Ovary (tissue), 9 donors: Measurements from ENCODE around the gene KAT5. TPM values are rescaled to one million over a fixed set of nuclear protein-coding genes. Genes with fewer than 3 reads are reported as not detected.
A peak's percentile ranks its signal among the peaks of the same experiment; 100 is the strongest.

Experiments used
- DNase-seq, 5 donors: peaks; one replicate each; pipeline ENCODE4 v3.0.0-alpha.2; 2019 to 2020
- H3K27ac ChIP-seq, 2 donors: fragments of 200-600 bp; one replicate each; pipeline versions ENCODE4 v1.5.1 to v1.8.0; 2019 to 2022
- H3K27me3 ChIP-seq: fragments of 200-600 bp; one replicate; pipeline ENCODE4 v1.8.0; 2022
- H3K36me3 ChIP-seq: fragments of 200-600 bp; sonication (generic); one replicate; pipeline ENCODE4 v1.5.1; 2019
- H3K4me1 ChIP-seq: one replicate; pipeline ENCODE4 v1.8.1; 2013; ENCODE audit warnings: mild to moderate bottlenecking, moderate library complexity; ENCODE audit not compliant: insufficient read depth
- H3K4me3 ChIP-seq: fragments of 200-600 bp; sonication (generic); one replicate; pipeline ENCODE4 v1.5.1; 2017
- H3K9me3 ChIP-seq, 2 donors: fragments of 200-600 bp in 1 of 2; sonication (generic) in 1 of 2; one replicate each; pipeline versions ENCODE4 v1.5.1 to v1.8.1; 2013 to 2019; ENCODE audit warnings: mild to moderate bottlenecking in 1 of 2, moderate library complexity in 1 of 2
- EP300 ChIP-seq: sonication (generic); formaldehyde crosslinking; IDR thresholded peaks from one replicate; pipeline ENCODE4 v1.6.1; 2017; ENCODE audit warnings: antibody characterized with exemption
- POLR2A ChIP-seq: fragments of 450-650 bp; IDR thresholded peaks from one replicate; pipeline ENCODE4 v1.6.1; 2017; ENCODE audit warnings: antibody characterized with exemption, mild to moderate bottlenecking, moderate library complexity
- WGBS, 3 donors: extraction: QIAGEN DNeasy Blood & Tissue Kit in 1 of 3; methylation state at CpG; one replicate each; pipeline versions ENCODE4 v1.1.5 to v1.1.7; 2013 to 2017; 5-methylcytosine and 5-hydroxymethylcytosine counted together
- intact Hi-C, 4 donors: fragments of 100-400 bp; cut with DNase I; formaldehyde crosslinking; loops; one replicate each; pipeline versions ENCODE4 v1.11.0 to v1.15.1; 2022 to 2023
- polyA plus RNA-seq, 2 donors: library from polyadenylated mRNA; stranded (reverse); fragments of 200-250 nt in 1 of 2; fragments of 350-450 nt in 1 of 2; fragmentation: Illumina TruSeq in 1 of 2; extraction: RNeasy Lipid Tissue Mini Kit (QIAGEN cat#74804) in 1 of 2; gene quantifications; one replicate each; pipeline ENCODE4 v1.2.3, GENCODE V29; 2013 to 2014
- total RNA-seq, 7 donors: library from RNA; depleted of rRNA in 2 of 7; stranded (reverse); fragments of >200 nt in 2 of 7; fragmentation: NEBNext Ultra II Directional in 3 of 7; extraction: Animal tissue kit (Norgen Biotek cat#: 25700) in 3 of 7; gene quantifications; one replicate each; pipeline versions ENCODE4 v1.1.0 to v1.2.4, GENCODE V29; 2016 to 2023
- TF ChIP-seq, protein P1 (sequence below), 3 donors: fragments of 450-650 bp in 2 of 3; fragments of 200-600 bp in 1 of 3; IDR thresholded peaks; one replicate each; pipeline versions ENCODE4 v1.5.1 to v1.8.0; 2016 to 2022; ENCODE audit warnings: antibody characterized with exemption in 3 of 3, mild to moderate bottlenecking in 1 of 3
- donor health status: DM: no; HTN: no; CAD: no; lungs with moderate emphysema.
- donor health status: DM: no; HTN: no; CAD: no.
- donor health status: Bipolar disorder and iron deficiency.
- donor health status: DM: yes; HTN: yes; CAD: no.
- donor health status: DM: no; HTN: no; CAD: no.
- donor health status: DM: yes; HTN: yes; CAD: no.

KAT5 gene
- total and polyA plus RNA-seq, 9 donors, result 56.1 to 110 (median 67.0) TPM

DNA sequence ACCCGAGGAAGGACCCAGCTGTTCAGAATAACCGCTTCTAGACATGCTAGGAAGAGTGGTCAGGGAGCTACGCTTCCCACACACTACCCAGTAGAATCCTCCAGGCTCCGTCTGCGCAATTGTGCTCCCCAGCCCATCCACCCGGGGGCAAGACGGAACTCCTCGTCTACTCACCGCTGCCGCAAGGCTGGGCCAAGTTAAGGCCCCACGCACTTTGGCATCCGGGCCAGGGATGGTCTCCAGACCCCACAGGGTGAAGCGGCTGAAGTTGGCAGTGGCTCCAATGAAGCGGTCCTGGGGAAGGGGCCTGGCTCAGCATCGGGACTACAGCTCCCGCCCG, 7.8 kb downstream of the KAT5 start:
- TF ChIP-seq EP300, result no peak
- TF ChIP-seq POLR2A, result no peak
- TF ChIP-seq, protein P1, sequence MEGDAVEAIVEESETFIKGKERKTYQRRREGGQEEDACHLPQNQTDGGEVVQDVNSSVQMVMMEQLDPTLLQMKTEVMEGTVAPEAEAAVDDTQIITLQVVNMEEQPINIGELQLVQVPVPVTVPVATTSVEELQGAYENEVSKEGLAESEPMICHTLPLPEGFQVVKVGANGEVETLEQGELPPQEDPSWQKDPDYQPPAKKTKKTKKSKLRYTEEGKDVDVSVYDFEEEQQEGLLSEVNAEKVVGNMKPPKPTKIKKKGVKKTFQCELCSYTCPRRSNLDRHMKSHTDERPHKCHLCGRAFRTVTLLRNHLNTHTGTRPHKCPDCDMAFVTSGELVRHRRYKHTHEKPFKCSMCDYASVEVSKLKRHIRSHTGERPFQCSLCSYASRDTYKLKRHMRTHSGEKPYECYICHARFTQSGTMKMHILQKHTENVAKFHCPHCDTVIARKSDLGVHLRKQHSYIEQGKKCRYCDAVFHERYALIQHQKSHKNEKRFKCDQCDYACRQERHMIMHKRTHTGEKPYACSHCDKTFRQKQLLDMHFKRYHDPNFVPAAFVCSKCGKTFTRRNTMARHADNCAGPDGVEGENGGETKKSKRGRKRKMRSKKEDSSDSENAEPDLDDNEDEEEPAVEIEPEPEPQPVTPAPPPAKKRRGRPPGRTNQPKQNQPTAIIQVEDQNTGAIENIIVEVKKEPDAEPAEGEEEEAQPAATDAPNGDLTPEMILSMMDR (IDR thresholded peaks at IDR 0.05), result no peak
- Histone ChIP-seq H3K27me3 (no peaks in the 10 kb centered on the region), H3K27ac (peak overlapping the region in 1 of 2 donors; percentile 92), H3K36me3 (no peaks in the 10 kb centered on the region), H3K4me1 (peaks cover 3% of the 10 kb centered on the region), H3K4me3 (peak overlapping the region; percentile 69), H3K9me3 (no peaks in the 10 kb centered on the region)
- peak; percentile 32 to 70 (median 49) for DNase-seq
- WGBS, 3 donors, result 1 to 2% (median 1%) methylated on average over 17 of the region's 17 CpGs
- intact Hi-C loops, result loop anchor here in 1 of 4 donors (10.0 kb wide), 2 partner anchors 95 to 265 kb away; no protein-coding TSS in a partner anchor

DNA sequence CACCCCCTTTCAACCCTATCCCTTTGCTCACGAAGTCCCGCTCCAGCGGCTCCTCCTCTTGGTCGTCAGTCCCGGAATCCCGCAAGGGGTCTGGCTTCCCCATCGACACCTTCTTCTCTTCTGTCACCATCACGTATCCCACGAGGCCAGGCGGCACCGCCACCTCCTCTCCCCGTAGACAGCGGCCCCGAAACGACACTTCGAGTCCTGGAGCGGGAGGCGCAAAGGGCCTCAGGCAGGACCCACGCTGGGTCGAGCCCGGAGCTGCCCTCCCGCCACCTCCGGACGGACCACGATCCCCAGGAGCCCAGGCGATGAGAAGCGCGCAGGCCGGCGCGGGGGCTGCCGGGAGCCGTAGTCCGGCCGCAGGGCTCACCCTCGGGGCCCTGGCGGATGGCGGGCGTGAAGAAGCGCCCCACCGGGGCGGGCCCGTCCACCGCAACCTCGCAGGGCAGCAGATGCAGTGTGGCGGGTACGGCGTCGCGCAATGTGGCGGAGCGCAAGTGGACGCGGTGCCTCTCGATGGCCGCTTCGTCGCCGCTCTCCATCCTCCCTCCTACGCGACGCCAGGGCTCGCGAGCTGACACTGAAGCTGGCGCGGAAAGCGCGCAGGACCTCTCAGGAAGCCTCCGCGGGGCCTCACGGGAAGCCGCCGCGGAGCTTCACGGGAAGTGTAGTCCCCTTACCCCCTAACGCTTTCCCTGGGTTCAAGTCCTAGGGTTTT, 8.3 kb downstream of the KAT5 start, which contains the start of gene RNASEH2C:
RNASEH2C (minus strand) TSS at position 588 of the 724 bp plus-strand sequence; CDS start at position 548, 40 bp downstream.
- intact Hi-C loops, result no loop called here
- peak within 1 kb of the TSS; percentile 36 to 92 for H3K27ac ChIP-seq
- WGBS, 3 donors, result 0 to 1% (median 0%) methylated on average over 53 to 76 of the region's 76 CpGs
- H3K36me3 ChIP-seq, result no peaks in the 10 kb centered on the region
- H3K27me3 ChIP-seq, result no peaks in the 10 kb centered on the region
- DNase-seq, result peak; percentile 77 to 88 (median 81)
- H3K4me1 ChIP-seq, result peaks cover 3% of the 10 kb centered on the region
- TF ChIP-seq, protein P1 (IDR thresholded peaks at IDR 0.05), result peak in 1 of 3 donors; percentile 37
- TF ChIP-seq POLR2A, result peak; percentile 75
- TF ChIP-seq EP300, result no peak
- peak within 1 kb of the TSS; percentile 69 for H3K4me3 ChIP-seq
- H3K9me3 ChIP-seq, result no peaks in the 10 kb centered on the region

DNA sequence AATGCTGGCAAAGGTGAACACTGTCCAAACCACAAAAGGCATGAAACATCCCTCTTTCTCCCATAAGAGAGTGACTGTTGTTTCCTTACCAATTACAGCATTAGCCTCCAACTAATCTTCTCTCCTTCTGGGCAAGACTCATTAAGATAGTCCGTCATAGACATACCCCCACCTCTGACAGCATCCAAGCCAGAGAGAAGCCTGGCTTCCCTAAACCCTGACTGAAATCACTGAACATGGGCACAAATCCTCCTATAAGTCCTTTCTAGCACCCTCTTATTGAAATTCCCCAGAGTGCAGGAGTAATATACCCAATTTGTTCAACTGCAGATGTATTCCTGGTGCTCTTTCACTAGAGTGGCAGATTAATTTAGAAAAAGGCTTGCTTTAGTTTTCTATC, 10.2 kb downstream of the KAT5 start:
- peaks cover 3% of the 10 kb centered on the region for H3K4me1 ChIP-seq
- H3K27ac ChIP-seq, result no peak overlapping the region
- WGBS, 3 donors, result 46 to 56% (median 52%) methylated on average over 1 of the region's 1 CpG
- H3K9me3 ChIP-seq, result no peaks in the 10 kb centered on the region
- H3K27me3 ChIP-seq, result no peaks in the 10 kb centered on the region
- H3K4me3 ChIP-seq, result no peak overlapping the region
- no peaks in the 10 kb centered on the region for H3K36me3 ChIP-seq
- intact Hi-C loops, result no loop called here
- DNase-seq, result no peak
- TF ChIP-seq EP300 (no peak), POLR2A (no peak)
- TF ChIP-seq, protein P1 (IDR thresholded peaks at IDR 0.05), result no peak

DNA sequence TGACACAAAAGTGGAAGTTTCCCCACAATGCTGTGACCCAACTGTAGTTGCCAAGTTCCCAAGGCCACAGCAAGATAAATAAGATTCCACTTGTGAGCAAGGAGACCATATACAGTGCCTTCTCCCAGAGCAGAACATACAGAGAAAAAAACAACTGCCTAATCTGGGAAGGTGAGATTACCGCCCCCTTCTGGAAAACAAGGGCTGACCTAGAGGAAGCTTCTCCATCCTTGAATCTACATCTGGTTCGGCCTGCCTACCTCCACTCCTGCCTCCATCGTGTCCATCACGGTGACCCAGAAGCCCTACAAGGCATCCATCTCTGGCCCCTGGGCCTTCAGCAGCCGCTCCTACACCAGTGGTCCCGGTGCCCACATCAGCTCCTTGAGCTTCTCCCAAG, 14.6 kb downstream of the KAT5 start:
- Histone ChIP-seq H3K4me1 (no peaks in the 10 kb centered on the region), H3K27me3 (no peaks in the 10 kb centered on the region), H3K4me3 (no peak overlapping the region), H3K27ac (no peak overlapping the region), H3K9me3 (no peaks in the 10 kb centered on the region), H3K36me3 (no peaks in the 10 kb centered on the region)
- WGBS, 3 donors, result 66 to 72% (median 68%) methylated on average over 6 of the region's 6 CpGs
- DNase-seq, result no peak
- intact Hi-C loops, result no loop called here
- TF ChIP-seq POLR2A (no peak), EP300 (no peak)
- TF ChIP-seq, protein P1 (IDR thresholded peaks at IDR 0.05), result no peak
